ENCODE results near the gene TASL.

GRCh38 chrX:30580641-30581040, 3.1 kb upstream of the TASL start:
- TF ChIP-seq CTCF (IDR thresholded peaks at IDR 0.05), result no peak
- no peak for TF ChIP-seq POLR2AphosphoS5 (IDR thresholded peaks at IDR 0.05)
- no peak for TF ChIP-seq POLR2A (IDR thresholded peaks at IDR 0.05)
- no peak for TF ChIP-seq EP300 (IDR thresholded peaks at IDR 0.05)

Measured in gastroesophageal sphincter (tissue), 3 donors.